H1 (cell line): ENCODE results near the gene SEMA4D. TPM values are rescaled to one million over a fixed set of nuclear protein-coding genes. Genes with fewer than 3 reads are reported as not detected.

Source experiments
- CBX5 ChIP-seq: fragments of 300-800, 300-1000 bp; sonication (generic); IDR thresholded peaks from 2 replicates; pipeline ENCODE4 v1.7.1; 2016; ENCODE audit warnings: antibody characterized with exemption, low read length, low read depth
- CEBPB ChIP-seq: IDR thresholded peaks from 2 replicates; pipeline ENCODE4 v1.6.1; 2012; ENCODE audit warnings: low read depth, low read length
- HDAC2 ChIP-seq, 2 experiments: fragments of 300-600 bp in 1 of 2; sonication (generic) in 1 of 2; IDR thresholded peaks; 2 replicates each; pipeline ENCODE4 v1.6.1; 2011 to 2012; ENCODE audit warnings: low read depth in 2 of 2, low read length in 2 of 2, mild to moderate bottlenecking in 2 of 2, moderate library complexity in 2 of 2, borderline replicate concordance in 1 of 2, inconsistent platforms in 1 of 2
- POLR2A ChIP-seq, 2 experiments: IDR thresholded peaks; 1 replicate in 1 of 2; 2 replicates in 1 of 2; pipeline ENCODE4 v1.6.1; 2011; ENCODE audit warnings: low read depth in 2 of 2, low read length in 2 of 2, mild to moderate bottlenecking in 2 of 2; ENCODE audit errors: control extremely low read depth in 1 of 2
- SIN3A ChIP-seq, 2 experiments: IDR thresholded peaks in 1 of 2; conservative IDR thresholded peaks in 1 of 2; 2 replicates each; pipeline ENCODE4 v1.6.1; 2011 to 2012; ENCODE audit warnings: low read length in 2 of 2, improper control_type of control experiment in 1 of 2, low read depth in 1 of 2, mild to moderate bottlenecking in 1 of 2
- SIRT6 ChIP-seq: IDR thresholded peaks from one replicate; pipeline ENCODE4 v1.7.1; 2012; ENCODE audit warnings: low read length, inconsistent platforms
- polyA plus RNA-seq, 7 experiments: library from polyadenylated mRNA; depleted of rRNA in 3 of 7; stranded (reverse) in 5 of 7; unstranded in 2 of 7; fragments of >200 nt in 5 of 7; fragments of 200-250 nt in 2 of 7; gene quantifications; 1 replicate in 5 of 7; 2 replicates in 1 of 7; 4 replicates in 1 of 7; pipeline versions ENCODE4 v1.2.1 to v1.2.3, GENCODE V29; 2011 to 2013; ENCODE audit warnings: missing spikeins in 2 of 7, mixed read lengths in 2 of 7
- total RNA-seq: library from RNA; stranded (reverse); fragmentation: NEBNext Ultra II Directional; extraction: Animal tissue kit (Norgen Biotek cat#: 25700); gene quantifications from 2 replicates; pipeline ENCODE4 v1.2.1, GENCODE V29; 2021

Gene SEMA4D
- total and polyA plus RNA-seq, 2 of the 8 experiments (the other 6 are each of a cell fraction or from before 2014, with no cell fraction given) = 21.0 to 70.4 TPM

- TF ChIP-seq SIN3A (conservative IDR thresholded peaks at IDR 0.05 in 1 of 2, IDR thresholded peaks at IDR 0.05 in 1 of 2; ENCODE audit: low read depth in 1 of 2, low read length in 2 of 2) (no peak), CBX5 (no peak), SIRT6 (no peak), POLR2A (IDR thresholded peaks at IDR 0.05; ENCODE audit: control extremely low read depth in 1 of 2, low read depth in 2 of 2, low read length in 2 of 2) (no peak), HDAC2 (IDR thresholded peaks at IDR 0.05; ENCODE audit: borderline replicate concordance in 1 of 2, low read depth in 2 of 2, low read length in 2 of 2) (no peak), CEBPB (no peak)
Measured at GRCh38 chr9:89357331-89358197, 140.3 kb downstream of the SEMA4D start (continued).
